A549 treated with Hydrocortisone at 1 μM for 4 hours (cell line): ENCODE measurements around the gene HIF1AN. TPM values are rescaled to one million over a fixed set of nuclear protein-coding genes. Genes with fewer than 3 reads are reported as not detected.

Experiments
- total RNA-seq: library from RNA; stranded (reverse); fragments of 200-300 nt; extraction: Qiagen RNA extraction; gene quantifications from 5 replicates; pipeline ENCODE4 v1.2.3, GENCODE V29; 2022

The HIF1AN gene
- total RNA-seq: 15.8 to 18.3 TPM (median 16.1 TPM) in 5 replicates

DNA sequence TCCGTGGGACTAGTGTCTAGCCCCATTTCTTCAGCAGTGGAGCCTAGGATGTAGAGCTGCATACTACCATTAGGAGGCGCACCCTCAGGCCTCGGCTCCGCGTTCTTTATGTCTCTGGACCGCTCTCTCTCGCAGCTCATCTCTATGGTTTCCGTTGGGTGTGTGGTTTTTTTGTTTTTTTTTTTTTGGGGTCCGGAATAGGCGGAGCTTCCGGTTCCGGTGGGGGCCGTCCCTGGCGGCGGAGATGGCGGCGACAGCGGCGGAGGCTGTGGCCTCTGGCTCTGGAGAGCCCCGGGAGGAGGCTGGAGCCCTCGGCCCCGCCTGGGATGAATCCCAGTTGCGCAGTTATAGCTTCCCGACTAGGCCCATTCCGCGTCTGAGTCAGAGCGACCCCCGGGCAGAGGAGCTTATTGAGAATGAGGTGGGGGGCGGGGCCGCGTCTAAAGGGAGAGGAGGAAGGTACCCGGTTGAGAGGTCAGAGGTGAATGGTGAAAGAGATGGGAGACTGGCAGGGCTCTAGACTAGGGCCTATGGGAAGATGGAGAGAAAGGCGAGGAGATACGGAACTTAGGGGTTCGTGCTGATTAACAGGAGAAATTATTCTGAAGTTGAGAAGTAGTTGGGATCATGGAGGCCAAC is at the start of gene HIF1AN:
Gene HIF1AN, plus strand, starts transcription at position 229 of the 639 bp plus-strand sequence. Its CDS starts 16 bp downstream, at position 245.

GRCh38 chr10:100519311-100520051 is 16.3 kb upstream of the HIF1AN start, which contains the start of gene SEC31B:
Gene SEC31B (minus strand): TSS chr10:100519861. CDS start chr10:100516952, 2,909 bp downstream.

GRCh38 chr10:100529475-100530298 is 6.1 kb upstream of the HIF1AN start, which contains the start of gene NDUFB8:
Gene NDUFB8 (minus strand): TSS chr10:100529871. CDS start chr10:100529851, 20 bp downstream.

Other genes with a start within 250 kb of the HIF1AN start
- gene BLOC1S2, start 249.3 kb upstream of the HIF1AN start, total RNA-seq: 94.5 to 106 TPM (median 96.5 TPM) in 5 replicates
- 0.05 to 0.31 TPM (median 0.16 TPM) in 5 replicates for gene PKD2L1, start 205.7 kb upstream of the HIF1AN start, total RNA-seq
- gene SCD, start 188.7 kb upstream of the HIF1AN start, total RNA-seq: 128 to 195 TPM (median 161 TPM) in 5 replicates
- gene WNT8B, start 72.9 kb upstream of the HIF1AN start, total RNA-seq: not detected in 5 replicates
- gene SEC31B, start 16.1 kb upstream of the HIF1AN start, total RNA-seq: 1.4 to 2.5 TPM (median 2.1 TPM) in 5 replicates
- gene NDUFB8, start 6.1 kb upstream of the HIF1AN start, total RNA-seq: 273 to 296 TPM (median 282 TPM) in 5 replicates
- 0.21 to 0.26 TPM (median 0.21 TPM) in 5 replicates for gene PAX2, start 209.6 kb downstream of the HIF1AN start, total RNA-seq